Body of pancreas (tissue), 4 donors: ENCODE data around the gene PTH2R.

Experiments
- CTCF ChIP-seq, 7 experiments: fragments of 450-650 bp in 4 of 7; fragments of 200-600 bp in 3 of 7; sonication (generic) in 3 of 7; IDR thresholded peaks; one replicate each; pipeline ENCODE4 v1.5.1; 2016 to 2019; ENCODE audit warnings: antibody characterized with exemption in 7 of 7
- POLR2A ChIP-seq, 3 donors: fragments of 450-650 bp; IDR thresholded peaks; one replicate each; pipeline ENCODE4 v1.6.1; 2016; ENCODE audit warnings: antibody characterized with exemption in 3 of 3, mild to moderate bottlenecking in 2 of 3

- TF ChIP-seq CTCF (IDR thresholded peaks at IDR 0.05): no peak
- no peak for TF ChIP-seq POLR2A (IDR thresholded peaks at IDR 0.05)
Observed at GRCh38 chr2:208490492-208490891, 83.9 kb downstream of the PTH2R start.
